ENCODE results near the gene CDKL2. TPM values are rescaled to one million over a fixed set of nuclear protein-coding genes. Genes with fewer than 3 reads are reported as not detected.

The CDKL2 gene
- total and polyA plus RNA-seq, 2 of the 8 experiments (the other 6 are each of a cell fraction or from before 2014, with no cell fraction given) = 1.4 to 2.1 TPM

- Histone ChIP-seq H3K56ac (replicated peaks; ENCODE audit: insufficient read length, low read depth, low read length) (no peak overlapping the region), H4K8ac (ENCODE audit: extremely low read depth, insufficient read depth, low read length) (no peak overlapping the region), H2BK12ac (ENCODE audit: low read depth, low read length) (no peak overlapping the region), H4K20me1 (replicated peaks in 1 of 2; ENCODE audit: control insufficient read depth in 1 of 2, insufficient read depth in 2 of 2, low read length in 2 of 2) (peaks cover 37 to 51% of the 10 kb centered on the region in 2 experiments), H2BK120ac (replicated peaks; ENCODE audit: low read depth, low read length) (no peak overlapping the region), H3K27me3 (replicated peaks in 1 of 4; ENCODE audit: control insufficient read depth in 3 of 4, extremely low read depth in 1 of 4, insufficient read depth in 3 of 4, low read length in 3 of 4) (no peaks in the 10 kb centered on the region), H3K79me1 (ENCODE audit: low read depth, low read length) (peaks cover 2% of the 10 kb centered on the region; the same call in 1 of the 2 replicates), H2AFZ (ENCODE audit: low read length) (no peak overlapping the region), H3K18ac (ENCODE audit: extremely low read depth, low read length) (no peak overlapping the region), H2BK5ac (ENCODE audit: low read depth, low read length) (no peak overlapping the region), H4K5ac (ENCODE audit: insufficient read length, low read depth, low read length) (no peak overlapping the region), H3K9ac (replicated peaks in 1 of 4; ENCODE audit: extremely low read depth in 1 of 4, low read depth in 3 of 4, low read length in 3 of 4) (no peak overlapping the region), H2AK5ac (ENCODE audit: low read depth, low read length) (no peak overlapping the region), H3K23ac (ENCODE audit: insufficient read length) (no peak overlapping the region), H3K4ac (replicated peaks; ENCODE audit: insufficient read length, low read depth, low read length) (no peak overlapping the region), H3K27ac (ENCODE audit: low read depth, low read length) (no peak overlapping the region), H3K9me3 (ENCODE audit: insufficient read depth in 2 of 2, low read depth in 1 of 2, low read length in 1 of 2) (no peaks in the 10 kb centered on the region), H3K4me3 (ENCODE audit: extremely low read depth in 1 of 4, insufficient read depth in 2 of 4, low read depth in 3 of 4, low read length in 4 of 4) (peak overlapping the region in 1 of 4 experiments; percentile 92; a peak in 1 of 8 replicates), H3K14ac (ENCODE audit: insufficient read length) (no peak overlapping the region), H3K4me2 (ENCODE audit: insufficient read depth in 1 of 2, low read depth in 2 of 2, low read length in 2 of 2) (peak overlapping the region; percentile 25 to 70), H2BK15ac (ENCODE audit: low read length) (no peak overlapping the region), H4K91ac (replicated peaks; ENCODE audit: insufficient read length, low read length) (no peak overlapping the region), H2BK20ac (ENCODE audit: low read length) (no peak overlapping the region), H3K36me3 (ENCODE audit: control insufficient read depth in 2 of 4, insufficient read depth in 4 of 4, low read length in 3 of 4) (no peaks in the 10 kb centered on the region), H3K4me1 (replicated peaks in 1 of 4; ENCODE audit: control insufficient read depth in 3 of 4, insufficient read depth in 4 of 4, low read length in 3 of 4) (peaks cover 0 to 4% (median 3%) of the 10 kb centered on the region in 4 experiments; a peak in 4 of 7 replicates), H3K79me2 (ENCODE audit: control insufficient read depth in 1 of 2, insufficient read depth in 2 of 2, low read length in 2 of 2) (peaks cover 79 to 96% of the 10 kb centered on the region in 2 experiments), H3K23me2 (ENCODE audit: low read depth, low read length) (peaks cover 3% of the 10 kb centered on the region)
- CTCF ChIA-PET (ENCODE audit: partially characterized antibody) = interaction anchor here (0.8 to 6.9 kb wide), 6 partner anchors 9 to 55 kb away, joined by 3 to 36 read pairs (median 6); partner anchors contain the start of gene USO1
- POLR2A ChIA-PET (ENCODE audit: partially characterized antibody) = interaction anchor here (0.6 to 8.2 kb wide), 9 partner anchors 9 to 174 kb away, joined by 3 to 117 read pairs (median 6); partner anchors contain the start of gene USO1
- FAIRE-seq (no peak), DNase-seq (ENCODE audit: low read depth in 1 of 2, low spot score in 2 of 2) (no peak)
- TF ChIP-seq MAX (IDR thresholded peaks at IDR 0.05) (no peak), SUZ12 (IDR thresholded peaks at IDR 0.05; ENCODE audit: low read length) (no peak), CHD1 (IDR thresholded peaks at IDR 0.05; ENCODE audit: low read depth, low read length) (no peak), BACH1 (IDR thresholded peaks at IDR 0.05; ENCODE audit: low read length) (no peak), JUND (IDR thresholded peaks at IDR 0.05; ENCODE audit: low read length) (no peak), TAF1 (IDR thresholded peaks at IDR 0.05; ENCODE audit: low read depth, low read length) (no peak), RNF2 (IDR thresholded peaks at IDR 0.05; ENCODE audit: borderline replicate concordance, low read depth, low read length, missing control alignments, poor library complexity, severe bottlenecking) (no peak), GABPA (IDR thresholded peaks at IDR 0.05; ENCODE audit: borderline replicate concordance, insufficient read depth, low read length) (no peak)
- TF ChIP-seq, protein P1, sequence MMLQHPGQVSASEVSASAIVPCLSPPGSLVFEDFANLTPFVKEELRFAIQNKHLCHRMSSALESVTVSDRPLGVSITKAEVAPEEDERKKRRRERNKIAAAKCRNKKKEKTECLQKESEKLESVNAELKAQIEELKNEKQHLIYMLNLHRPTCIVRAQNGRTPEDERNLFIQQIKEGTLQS (IDR thresholded peaks at IDR 0.05; ENCODE audit: insufficient read depth, low read depth, low read length) = no peak
Observed at GRCh38 chr4:75668596-75668995, 38.3 kb upstream of the CDKL2 start.

Data from H1 (cell line).